HepG2 (cell line): ENCODE results near the gene DRAXIN. TPM values are rescaled to one million over a fixed set of nuclear protein-coding genes. Genes with fewer than 3 reads are reported as not detected.
A peak's percentile ranks its signal among the peaks of the same experiment; 100 is the strongest.

Experiments used
- CREB1 ChIP-seq, 2 experiments: fragments of 450-650 bp in 1 of 2; IDR thresholded peaks; 2 replicates each; pipeline ENCODE4 v1.6.1; 2016 to 2017; ENCODE audit warnings: control low read depth in 1 of 2, mild to moderate bottlenecking in 1 of 2, missing compliant biosample characterization in 1 of 2, missing genetic modification characterization in 1 of 2
- EHMT2 ChIP-seq: fragments of 200-600 bp; sonication (generic); IDR thresholded peaks from 2 replicates; pipeline ENCODE4 v1.7.0; 2017; ENCODE audit warnings: antibody characterized with exemption, low read depth, low read length, borderline replicate concordance
- FOXJ3 ChIP-seq: sonication (generic); formaldehyde crosslinking; IDR thresholded peaks from 2 replicates; pipeline ENCODE4 v1.4.0; 2020; ENCODE audit warnings: missing genetic modification reagents, mild to moderate bottlenecking, borderline replicate concordance
- HMG20A ChIP-seq: IDR thresholded peaks from 2 replicates; pipeline ENCODE4 v1.6.1; 2016; ENCODE audit warnings: borderline replicate concordance
- KDM5B ChIP-seq: sonication (generic); formaldehyde crosslinking; IDR thresholded peaks from 2 replicates; pipeline ENCODE4 v1.4.0; 2020; ENCODE audit warnings: missing genetic modification reagents, mild to moderate bottlenecking, borderline replicate concordance
- RXRA ChIP-seq: sonication (generic); formaldehyde crosslinking; IDR thresholded peaks from 2 replicates; pipeline ENCODE4 v1.5.1; 2020; ENCODE audit warnings: missing genetic modification reagents
- TBL1XR1 ChIP-seq: fragments of 150-350 bp; IDR thresholded peaks from 2 replicates; pipeline ENCODE4 v1.6.1; 2014; ENCODE audit warnings: borderline replicate concordance, low read length; ENCODE audit not compliant: partially characterized antibody
- ZFP90 ChIP-seq: sonication (generic); formaldehyde crosslinking; IDR thresholded peaks from 2 replicates; pipeline ENCODE4 v1.8.0; 2022; ENCODE audit warnings: missing genetic modification reagents, mild to moderate bottlenecking, inconsistent platforms, borderline replicate concordance
- ZFX ChIP-seq: sonication (generic); formaldehyde crosslinking; IDR thresholded peaks from 2 replicates; pipeline ENCODE4 v1.4.0; 2020; ENCODE audit warnings: mild to moderate bottlenecking, low read depth, missing genetic modification reagents, moderate library complexity
- ZKSCAN5 ChIP-seq: sonication (generic); formaldehyde crosslinking; IDR thresholded peaks from 2 replicates; pipeline ENCODE4 v1.5.1; 2020; ENCODE audit warnings: mild to moderate bottlenecking, missing genetic modification reagents
- ZNF543 ChIP-seq: sonication (generic); formaldehyde crosslinking; IDR thresholded peaks from 2 replicates; pipeline ENCODE4 v1.4.0; 2020; ENCODE audit warnings: mild to moderate bottlenecking, missing genetic modification reagents
- ZNF761 ChIP-seq: sonication (generic); formaldehyde crosslinking; conservative IDR thresholded peaks from 2 replicates; pipeline ENCODE4 v1.4.0; 2020; ENCODE audit warnings: mild to moderate bottlenecking, missing genetic modification reagents
- ZNF768 ChIP-seq: sonication (generic); formaldehyde crosslinking; IDR thresholded peaks from 2 replicates; pipeline ENCODE4 v1.4.0; 2020; ENCODE audit warnings: missing genetic modification reagents
- polyA plus RNA-seq, 8 experiments: library from polyadenylated mRNA; depleted of rRNA in 3 of 8; stranded (reverse) in 7 of 8; unstranded in 1 of 8; fragments of >200 nt; fragmentation: Illumina TruSeq in 4 of 8; extraction: Trizol in 4 of 8; gene quantifications; 2 replicates each; pipeline versions ENCODE4 v1.2.1 to v1.2.3, GENCODE V29; 2011 to 2016; ENCODE audit warnings: low read depth in 4 of 8, missing spikeins in 1 of 8, mixed read lengths in 1 of 8; ENCODE audit not compliant: insufficient read depth in 1 of 8
- total RNA-seq, 5 experiments: library from RNA; depleted of rRNA; stranded (reverse); fragments of >200 nt; fragmentation: Illumina TruSeq; extraction: Trizol; gene quantifications; 2 replicates each; pipeline ENCODE4 v1.2.3, GENCODE V29; 2016; ENCODE audit warnings: low read depth in 1 of 5
- TF ChIP-seq, protein P1 (sequence below): sonication (generic); formaldehyde crosslinking; IDR thresholded peaks from 2 replicates; pipeline ENCODE4 v1.4.0; 2020; ENCODE audit warnings: missing genetic modification reagents, borderline replicate concordance
- TF ChIP-seq, protein P2 (sequence below): sonication (generic); IDR thresholded peaks from 2 replicates; pipeline ENCODE4 v1.6.1; 2016; ENCODE audit warnings: low read depth, borderline replicate concordance

Gene DRAXIN
- total and polyA plus RNA-seq, 2 of the 13 experiments (the other 11 are each of a cell fraction or from before 2014, with no cell fraction given) = 0.02 TPM; not detected in 1

DNA sequence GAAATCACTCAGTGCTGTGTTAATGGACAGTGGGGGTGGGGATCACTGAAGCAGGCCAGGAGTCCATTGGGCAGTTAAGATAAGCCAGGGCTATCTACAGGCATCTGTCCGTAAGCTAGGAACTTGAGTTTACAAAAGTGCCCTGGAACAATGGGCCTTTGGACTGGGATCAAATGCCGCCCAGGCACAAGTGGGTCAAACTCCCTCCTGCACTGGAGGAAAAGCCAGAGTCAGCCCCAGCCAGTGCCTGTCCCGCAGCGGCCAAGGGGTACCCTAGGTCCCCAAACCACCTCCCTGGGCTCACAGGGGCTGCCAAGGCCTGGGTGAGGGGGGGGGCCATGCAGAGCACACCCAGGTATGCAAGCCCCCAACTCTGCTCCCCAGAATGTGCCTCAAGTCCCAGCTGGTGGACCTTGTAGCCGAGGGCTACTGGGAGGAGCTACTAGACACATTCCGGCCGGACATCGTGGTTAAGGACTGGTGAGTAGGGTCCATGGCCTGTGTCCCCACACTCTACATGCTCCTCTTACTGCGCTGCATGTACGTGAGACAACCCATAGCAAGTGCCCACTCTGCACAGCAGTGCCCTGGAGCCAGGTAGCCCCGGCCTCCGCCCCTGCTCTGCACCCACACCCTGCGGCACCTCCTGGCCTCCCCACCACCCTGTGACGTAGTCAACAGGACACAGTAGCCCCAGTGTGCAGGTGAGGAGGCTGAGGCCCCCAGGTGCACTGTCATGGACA lies 19.8 kb upstream of the DRAXIN start (continued):
- peak; percentile 41; the same call in 1 of the 2 replicates for TF ChIP-seq FOXJ3 (CRISPR knock-in tag)
- TF ChIP-seq HMG20A (CRISPR knock-in tag) = peak; percentile 28; the same call in 1 of the 2 replicates
- peak; percentile 74 for TF ChIP-seq ZFX (CRISPR knock-in tag)
- TF ChIP-seq ZNF768 (CRISPR knock-in tag) = peak; percentile 22; the same call in 1 of the 2 replicates
- TF ChIP-seq ZKSCAN5 (CRISPR knock-in tag) = no peak
- 0 out of 2 replicates have a peak, but pooled peaks have one; percentile 33 for TF ChIP-seq ZNF761
- TF ChIP-seq, protein P1, sequence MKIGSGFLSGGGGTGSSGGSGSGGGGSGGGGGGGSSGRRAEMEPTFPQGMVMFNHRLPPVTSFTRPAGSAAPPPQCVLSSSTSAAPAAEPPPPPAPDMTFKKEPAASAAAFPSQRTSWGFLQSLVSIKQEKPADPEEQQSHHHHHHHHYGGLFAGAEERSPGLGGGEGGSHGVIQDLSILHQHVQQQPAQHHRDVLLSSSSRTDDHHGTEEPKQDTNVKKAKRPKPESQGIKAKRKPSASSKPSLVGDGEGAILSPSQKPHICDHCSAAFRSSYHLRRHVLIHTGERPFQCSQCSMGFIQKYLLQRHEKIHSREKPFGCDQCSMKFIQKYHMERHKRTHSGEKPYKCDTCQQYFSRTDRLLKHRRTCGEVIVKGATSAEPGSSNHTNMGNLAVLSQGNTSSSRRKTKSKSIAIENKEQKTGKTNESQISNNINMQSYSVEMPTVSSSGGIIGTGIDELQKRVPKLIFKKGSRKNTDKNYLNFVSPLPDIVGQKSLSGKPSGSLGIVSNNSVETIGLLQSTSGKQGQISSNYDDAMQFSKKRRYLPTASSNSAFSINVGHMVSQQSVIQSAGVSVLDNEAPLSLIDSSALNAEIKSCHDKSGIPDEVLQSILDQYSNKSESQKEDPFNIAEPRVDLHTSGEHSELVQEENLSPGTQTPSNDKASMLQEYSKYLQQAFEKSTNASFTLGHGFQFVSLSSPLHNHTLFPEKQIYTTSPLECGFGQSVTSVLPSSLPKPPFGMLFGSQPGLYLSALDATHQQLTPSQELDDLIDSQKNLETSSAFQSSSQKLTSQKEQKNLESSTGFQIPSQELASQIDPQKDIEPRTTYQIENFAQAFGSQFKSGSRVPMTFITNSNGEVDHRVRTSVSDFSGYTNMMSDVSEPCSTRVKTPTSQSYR = peak; percentile 94
- TF ChIP-seq, protein P2, sequence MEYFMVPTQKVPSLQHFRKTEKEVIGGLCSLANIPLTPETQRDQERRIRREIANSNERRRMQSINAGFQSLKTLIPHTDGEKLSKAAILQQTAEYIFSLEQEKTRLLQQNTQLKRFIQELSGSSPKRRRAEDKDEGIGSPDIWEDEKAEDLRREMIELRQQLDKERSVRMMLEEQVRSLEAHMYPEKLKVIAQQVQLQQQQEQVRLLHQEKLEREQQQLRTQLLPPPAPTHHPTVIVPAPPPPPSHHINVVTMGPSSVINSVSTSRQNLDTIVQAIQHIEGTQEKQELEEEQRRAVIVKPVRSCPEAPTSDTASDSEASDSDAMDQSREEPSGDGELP = peak; percentile 88
- TF ChIP-seq RXRA (CRISPR knock-in tag) = peak; percentile 91
- TF ChIP-seq TBL1XR1 = peak; percentile 22
- TF ChIP-seq ZNF543 (CRISPR knock-in tag) = peak; percentile 14; the same call in 1 of the 2 replicates
- peak; percentile 79 for TF ChIP-seq ZFP90 (CRISPR knock-in tag)
- TF ChIP-seq EHMT2 = no peak
- TF ChIP-seq CREB1 (IDR thresholded peaks at IDR 0.05) = no peak
- TF ChIP-seq CREB1 (CRISPR knock-in tag; IDR thresholded peaks at IDR 0.05) = peak; percentile 63; the same call in 1 of the 2 replicates
- peak; percentile 78 for TF ChIP-seq KDM5B (CRISPR knock-in tag)
